ENCODE results near the gene FBN2. TPM values are rescaled to one million over a fixed set of nuclear protein-coding genes. Genes with fewer than 3 reads are reported as not detected.
A peak's percentile ranks its signal among the peaks of the same experiment; 100 is the strongest.

FBN2 gene
- total and polyA plus RNA-seq, 2 experiments from 2014 or later, result 725 to 2,094 TPM

DNA sequence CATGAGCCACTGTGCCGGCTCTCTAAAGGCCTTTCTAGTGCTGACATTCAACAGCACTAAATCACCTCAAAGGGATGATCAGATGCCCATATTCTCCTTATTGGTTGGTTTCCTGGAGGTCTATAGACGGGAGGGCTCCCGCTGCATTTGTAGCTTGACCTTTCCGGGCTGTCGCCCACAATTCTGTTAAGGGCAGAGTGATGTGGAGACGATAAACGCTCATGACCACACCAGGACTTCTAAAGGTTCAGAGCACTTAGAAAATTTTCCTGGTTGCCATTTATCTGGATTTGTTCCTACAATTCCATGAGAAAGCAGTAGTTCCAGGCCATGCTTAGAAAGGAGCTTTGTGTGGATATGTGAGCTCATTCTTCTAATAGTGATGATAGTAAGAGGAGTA lies 284.2 kb downstream of the FBN2 start:
- TF ChIP-seq, protein P1, sequence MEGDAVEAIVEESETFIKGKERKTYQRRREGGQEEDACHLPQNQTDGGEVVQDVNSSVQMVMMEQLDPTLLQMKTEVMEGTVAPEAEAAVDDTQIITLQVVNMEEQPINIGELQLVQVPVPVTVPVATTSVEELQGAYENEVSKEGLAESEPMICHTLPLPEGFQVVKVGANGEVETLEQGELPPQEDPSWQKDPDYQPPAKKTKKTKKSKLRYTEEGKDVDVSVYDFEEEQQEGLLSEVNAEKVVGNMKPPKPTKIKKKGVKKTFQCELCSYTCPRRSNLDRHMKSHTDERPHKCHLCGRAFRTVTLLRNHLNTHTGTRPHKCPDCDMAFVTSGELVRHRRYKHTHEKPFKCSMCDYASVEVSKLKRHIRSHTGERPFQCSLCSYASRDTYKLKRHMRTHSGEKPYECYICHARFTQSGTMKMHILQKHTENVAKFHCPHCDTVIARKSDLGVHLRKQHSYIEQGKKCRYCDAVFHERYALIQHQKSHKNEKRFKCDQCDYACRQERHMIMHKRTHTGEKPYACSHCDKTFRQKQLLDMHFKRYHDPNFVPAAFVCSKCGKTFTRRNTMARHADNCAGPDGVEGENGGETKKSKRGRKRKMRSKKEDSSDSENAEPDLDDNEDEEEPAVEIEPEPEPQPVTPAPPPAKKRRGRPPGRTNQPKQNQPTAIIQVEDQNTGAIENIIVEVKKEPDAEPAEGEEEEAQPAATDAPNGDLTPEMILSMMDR (IDR thresholded peaks at IDR 0.05; ENCODE audit: low read depth, low read length), result no peak
- Histone ChIP-seq H3K9me3 (ENCODE audit: low read depth) (no peaks in the 10 kb centered on the region), H3K4me3 (no peak overlapping the region), H3K27ac (peak overlapping the region; percentile 15), H3K4me1 (ENCODE audit: low read depth) (no peaks in the 10 kb centered on the region), H3K36me3 (peaks cover 35% of the 10 kb centered on the region), H3K27me3 (no peaks in the 10 kb centered on the region)
- no peak for DNase-seq (ENCODE audit: low read depth in 1 of 2, low spot score in 1 of 2)

DNA sequence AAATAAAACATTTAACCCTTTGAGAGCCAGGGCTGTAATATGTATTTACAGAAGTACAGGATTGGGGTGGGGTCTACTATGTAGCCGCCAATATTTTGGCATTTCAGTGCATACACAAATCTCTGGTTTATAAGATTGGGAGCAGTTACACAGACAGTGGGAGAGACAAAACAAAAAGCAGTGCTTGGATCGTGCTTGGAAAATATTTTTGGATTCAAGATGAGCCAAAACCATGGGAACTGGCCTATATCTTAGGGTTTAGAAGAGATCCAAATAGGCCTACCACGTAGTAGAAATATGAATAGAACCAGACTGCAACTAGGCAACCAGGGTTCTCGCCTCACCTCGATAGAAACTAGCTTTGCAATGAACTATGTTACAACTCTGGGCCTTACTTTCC lies 284.9 kb downstream of the FBN2 start:
- DNase-seq (ENCODE audit: low read depth in 1 of 2, low spot score in 1 of 2), result no peak
- no peak overlapping the region for H3K4me3 ChIP-seq
- H3K27me3 ChIP-seq, result no peaks in the 10 kb centered on the region
- peak overlapping the region; percentile 15 for H3K27ac ChIP-seq
- peaks cover 28% of the 10 kb centered on the region for H3K36me3 ChIP-seq
- H3K9me3 ChIP-seq (ENCODE audit: low read depth), result no peaks in the 10 kb centered on the region
- no peaks in the 10 kb centered on the region for H3K4me1 ChIP-seq (ENCODE audit: low read depth)
- TF ChIP-seq, protein P1 (IDR thresholded peaks at IDR 0.05; ENCODE audit: low read depth, low read length), result no peak

DNA sequence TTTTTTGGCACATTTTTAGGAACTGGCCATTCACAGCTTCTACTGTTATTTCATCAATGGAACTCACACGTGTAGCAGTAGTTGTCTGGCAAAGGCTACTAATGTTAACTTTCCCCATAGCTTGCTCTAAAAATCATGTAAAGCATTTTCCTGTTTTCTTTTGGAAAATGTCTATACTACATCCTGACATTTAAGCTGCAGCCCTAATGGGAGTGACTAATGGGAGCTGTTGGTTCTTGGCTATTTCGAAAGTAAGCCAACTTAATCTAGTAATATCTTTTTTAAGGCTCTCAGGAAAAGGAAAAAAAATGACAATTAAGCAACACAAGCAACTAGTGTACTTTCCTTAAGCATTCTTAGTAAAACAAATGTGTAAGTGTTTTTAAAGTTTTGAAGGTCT lies 285.3 kb downstream of the FBN2 start:
- Histone ChIP-seq H3K9me3 (ENCODE audit: low read depth) (no peaks in the 10 kb centered on the region), H3K36me3 (peaks cover 24% of the 10 kb centered on the region), H3K4me1 (ENCODE audit: low read depth) (no peaks in the 10 kb centered on the region), H3K27ac (no peak overlapping the region), H3K4me3 (no peak overlapping the region), H3K27me3 (no peaks in the 10 kb centered on the region)
- peak in 1 of 2 donors; percentile 77 for DNase-seq (ENCODE audit: low read depth in 1 of 2, low spot score in 1 of 2)
- TF ChIP-seq, protein P1 (IDR thresholded peaks at IDR 0.05; ENCODE audit: low read depth, low read length), result no peak

DNA sequence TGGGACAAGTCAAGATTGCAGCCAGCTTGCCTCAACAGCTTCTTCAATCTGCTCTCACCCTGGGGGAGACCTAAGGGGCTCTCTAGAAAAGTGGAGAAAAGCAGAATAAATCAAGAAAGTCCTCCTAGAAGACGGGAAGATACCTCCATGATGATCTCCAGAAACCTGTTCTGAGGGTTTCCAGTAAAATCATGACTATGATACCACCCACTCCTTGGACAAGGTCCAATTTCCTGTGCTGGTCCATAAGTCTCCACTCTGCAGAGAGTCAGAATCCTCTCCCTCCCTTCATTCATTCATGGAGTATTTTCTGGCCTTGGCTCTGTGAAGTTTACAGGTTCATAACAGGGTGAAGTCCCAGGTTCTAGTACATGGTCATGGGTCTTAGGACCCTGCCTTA lies 285.8 kb downstream of the FBN2 start:
- Histone ChIP-seq H3K36me3 (peaks cover 18% of the 10 kb centered on the region), H3K9me3 (ENCODE audit: low read depth) (no peaks in the 10 kb centered on the region), H3K4me1 (ENCODE audit: low read depth) (no peaks in the 10 kb centered on the region), H3K4me3 (no peak overlapping the region), H3K27ac (no peak overlapping the region), H3K27me3 (no peaks in the 10 kb centered on the region)
- TF ChIP-seq, protein P1 (IDR thresholded peaks at IDR 0.05; ENCODE audit: low read depth, low read length), result no peak
- peak in 1 of 2 donors; percentile 33 for DNase-seq (ENCODE audit: low read depth in 1 of 2, low spot score in 1 of 2)

DNA sequence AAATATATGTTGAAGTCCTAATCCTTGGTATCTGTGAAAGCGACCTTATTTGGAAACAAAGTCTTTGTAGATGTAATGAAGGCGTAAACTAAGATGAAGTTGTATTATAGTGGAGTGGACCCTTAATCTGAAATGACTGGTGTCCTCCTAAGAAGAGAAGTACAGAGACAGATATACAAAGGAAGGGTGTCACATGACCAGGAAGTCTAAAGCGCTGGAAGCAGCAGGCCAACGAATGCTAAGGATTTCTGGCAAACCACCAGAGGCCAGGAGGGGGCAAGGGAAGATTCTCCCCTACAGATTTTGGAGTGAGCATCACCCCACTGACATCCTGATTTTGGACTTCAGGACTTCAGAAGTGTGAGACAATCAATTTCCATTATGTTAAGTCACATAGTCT lies 292.1 kb downstream of the FBN2 start:
- no peak overlapping the region for H3K27ac ChIP-seq
- no peak for DNase-seq (ENCODE audit: low read depth in 1 of 2, low spot score in 1 of 2)
- no peaks in the 10 kb centered on the region for H3K27me3 ChIP-seq
- H3K9me3 ChIP-seq (ENCODE audit: low read depth), result no peaks in the 10 kb centered on the region
- H3K4me1 ChIP-seq (ENCODE audit: low read depth), result no peaks in the 10 kb centered on the region
- no peaks in the 10 kb centered on the region for H3K36me3 ChIP-seq
- no peak overlapping the region for H3K4me3 ChIP-seq
- TF ChIP-seq, protein P1 (IDR thresholded peaks at IDR 0.05; ENCODE audit: low read depth, low read length), result no peak

Measured in cardiac muscle cell (in vitro differentiated cells and primary cell).